ENCODE measurements around the gene FAF2. TPM values are rescaled to one million over a fixed set of nuclear protein-coding genes. Genes with fewer than 3 reads are reported as not detected.

Gene FAF2
- total and polyA plus RNA-seq, 2 donors (not counting 3 experiments of a cell fraction or from before 2014, with no cell fraction given): 27.9 to 43.5 TPM

DNA sequence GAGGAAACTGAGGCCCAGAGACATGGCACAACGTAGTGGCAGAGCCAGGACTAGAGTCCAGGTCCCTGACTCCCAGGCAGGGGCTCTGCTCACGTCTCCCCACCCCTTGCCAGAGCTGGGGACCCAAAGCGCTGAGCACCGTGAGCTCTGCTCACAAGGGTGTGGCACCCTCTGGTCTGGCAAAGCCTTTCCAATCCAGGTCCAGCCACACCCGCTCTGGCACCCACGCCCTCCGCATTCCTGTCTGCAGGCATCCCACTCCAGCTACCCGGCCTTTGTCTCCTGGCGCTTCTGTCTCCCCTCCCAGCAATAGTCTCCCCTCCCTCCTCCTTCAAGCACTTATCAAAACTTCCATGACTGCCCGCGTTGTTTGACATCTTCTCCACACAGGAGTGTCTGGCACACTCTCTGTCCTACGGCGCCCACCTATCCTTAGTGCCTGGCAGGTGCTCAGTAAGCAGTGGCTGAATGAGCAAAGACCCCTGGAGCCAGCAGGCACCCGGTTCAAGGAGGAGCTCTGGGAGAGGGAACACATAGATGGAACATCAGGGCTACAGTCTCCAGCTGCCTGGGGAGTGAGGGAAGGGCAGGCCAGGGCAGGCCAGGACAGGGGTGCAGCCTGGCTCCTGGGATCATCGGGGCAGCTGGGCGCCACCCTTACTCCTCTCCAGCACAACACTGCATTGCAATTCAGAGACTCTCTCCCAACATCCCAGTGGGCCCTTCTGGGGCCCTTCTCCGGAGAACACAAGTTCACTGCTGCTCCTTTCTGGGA lies 47.6 kb upstream of the FAF2 start:
- ChIA-PET POLR2A (no interaction called here), CTCF (interaction anchor here (0.6 kb wide), 1 partner anchor 588 kb away, joined by 4 read pairs; no protein-coding TSS in a partner anchor)
- intact Hi-C loops (cut with micrococcal nuclease): no loop called here
- no peak overlapping the region for H3K9ac ChIP-seq (replicated peaks; ENCODE audit: extremely low read depth, insufficient read depth, low read length)
- dilution Hi-C loops (cut with MboI; ENCODE audit: extremely low pct_ligation_motif_present, low sequenced_read_pairs): no loop called here
- no peaks in the 10 kb centered on the region for H3K9me3 ChIP-seq (replicated peaks; ENCODE audit: control insufficient read depth, insufficient read depth, low read length)
- TF ChIP-seq JUN (IDR thresholded peaks at IDR 0.05; ENCODE audit: borderline replicate concordance, insufficient read depth, insufficient read length, low read depth): no peak
- TF ChIP-seq EZH2 (IDR thresholded peaks at IDR 0.05; ENCODE audit: borderline replicate concordance, low read depth, low read length, severe bottlenecking): no peak
- no peak for TF ChIP-seq POLR2AphosphoS5 (IDR thresholded peaks at IDR 0.05; ENCODE audit: insufficient read depth, low read depth, low read length)
- no peak for TF ChIP-seq MAX (IDR thresholded peaks at IDR 0.05; ENCODE audit: insufficient read depth, insufficient read length)
- no peak for TF ChIP-seq POLR2A (IDR thresholded peaks at IDR 0.05; ENCODE audit: low read depth, low read length)
- TF ChIP-seq CTCF (IDR thresholded peaks at IDR 0.05; ENCODE audit: extremely low read depth in 1 of 2, insufficient read depth in 1 of 2, low read depth in 1 of 2, low read length in 2 of 2): no peak
- no peak for TF ChIP-seq MYC (IDR thresholded peaks at IDR 0.05; ENCODE audit: low read depth, low read length)
- TF ChIP-seq GATA2 (IDR thresholded peaks at IDR 0.05; ENCODE audit: insufficient read depth, insufficient read length, low read depth, low read length): no peak
- no peak for TF ChIP-seq FOS (IDR thresholded peaks at IDR 0.05; ENCODE audit: borderline replicate concordance, insufficient read depth, low read length)
- H3K4me2 ChIP-seq (ENCODE audit: insufficient read depth, low read length): no peak overlapping the region
- BruUV-seq (replicated peaks): no TSS peak
- H4K20me1 ChIP-seq (replicated peaks; ENCODE audit: control insufficient read depth, extremely low read depth, insufficient read depth, low read length): no peaks in the 10 kb centered on the region
- DNase-seq (ENCODE audit: low read depth, low spot score): no peak
- no peaks in the 10 kb centered on the region for H3K4me1 ChIP-seq (ENCODE audit: control insufficient read depth, extremely low read depth, insufficient read depth, low read length)
- H3K4me3 ChIP-seq (replicated peaks in 1 of 3; ENCODE audit: insufficient read depth in 1 of 3, low read depth in 1 of 3, low read length in 3 of 3): no peak overlapping the region
- H3K36me3 ChIP-seq (ENCODE audit: control insufficient read depth in 2 of 2, extremely low read depth in 1 of 2, insufficient read depth in 2 of 2, low read length in 2 of 2): peaks cover 0 to 24% of the 10 kb centered on the region in 2 experiments
- no peak for FAIRE-seq
- H3K27ac ChIP-seq (ENCODE audit: insufficient read depth, low read depth, low read length): no peak overlapping the region
- H2AFZ ChIP-seq (ENCODE audit: low read depth, low read length): no peak overlapping the region
- H3K27me3 ChIP-seq (ENCODE audit: control insufficient read depth in 2 of 2, insufficient read depth in 2 of 2, low read length in 2 of 2): no peaks in the 10 kb centered on the region
- no peaks in the 10 kb centered on the region for H3K9me1 ChIP-seq (replicated peaks; ENCODE audit: control insufficient read depth, extremely low read depth, insufficient read depth, low read length)
- H3K79me2 ChIP-seq (ENCODE audit: control insufficient read depth, insufficient read depth, low read length): no peaks in the 10 kb centered on the region

Data from endothelial cell of umbilical vein (primary cell).